Measurements from ENCODE around the gene OR2T35.
"Not testable (repeated sequence)": the region's sequence is repeated elsewhere in the genome, so short reads cannot be mapped to it uniquely, and the experiment has no call there.

- not testable (repeated sequence) for TF ChIP-seq CTCF (conservative IDR thresholded peaks at IDR 0.05; ENCODE audit: low read length); EZH2phosphoT487 (IDR thresholded peaks at IDR 0.05; ENCODE audit: borderline replicate concordance, low read depth, low read length)
These were observed 2.0 kb downstream of the OR2T35 start for GRCh38 chr1:248642971-248643651.

Data from OCI-LY7 (cell line).